HepG2 (cell line): ENCODE data around the gene ARHGAP19. TPM values are rescaled to one million over a fixed set of nuclear protein-coding genes. Genes with fewer than 3 reads are reported as not detected.

Experiments
- AHR ChIP-seq: IDR thresholded peaks from 2 replicates; pipeline ENCODE4 v1.6.1; 2018; ENCODE audit warnings: missing genetic modification reagents, missing compliant biosample characterization
- ARNTL ChIP-seq: sonication (generic); formaldehyde crosslinking; IDR thresholded peaks from 2 replicates; pipeline ENCODE4 v1.4.0; 2020; ENCODE audit warnings: mild to moderate bottlenecking, missing genetic modification reagents
- CCAR2 ChIP-seq: fragments of 200-400 bp; formaldehyde crosslinking; optimal IDR thresholded peaks from 2 replicates; pipeline ENCODE3; 2018; ENCODE audit warnings: low read depth, mild to moderate bottlenecking, low read length, moderate library complexity
- FIP1L1 ChIP-seq: fragments of 200-400 bp; formaldehyde crosslinking; IDR thresholded peaks from 2 replicates; pipeline ENCODE4 v1.6.1; 2018; ENCODE audit warnings: low read depth, mild to moderate bottlenecking, low read length, moderate library complexity, borderline replicate concordance; ENCODE audit not compliant: insufficient read depth
- GATAD2A ChIP-seq: IDR thresholded peaks from 2 replicates; pipeline ENCODE4 v1.6.1; 2016
- HNRNPLL ChIP-seq: fragments of 200-400 bp; formaldehyde crosslinking; IDR thresholded peaks from 2 replicates; pipeline ENCODE4 v1.6.1; 2017; ENCODE audit warnings: mild to moderate bottlenecking, low read depth, low read length; ENCODE audit not compliant: poor library complexity, severe bottlenecking
- ISL2 ChIP-seq: sonication (generic); formaldehyde crosslinking; IDR thresholded peaks from 2 replicates; pipeline ENCODE4 v1.5.0; 2020; ENCODE audit warnings: missing genetic modification reagents
- KLF11 ChIP-seq: IDR thresholded peaks from 2 replicates; pipeline ENCODE4 v1.6.1; 2016; ENCODE audit warnings: missing compliant biosample characterization
- KLF13 ChIP-seq: sonication (generic); formaldehyde crosslinking; IDR thresholded peaks from 2 replicates; pipeline ENCODE4 v1.4.0; 2020; ENCODE audit warnings: mild to moderate bottlenecking, missing genetic modification reagents
- RAD21 ChIP-seq: fragments of 450-650 bp; formaldehyde crosslinking; IDR thresholded peaks from 2 replicates; pipeline ENCODE4 v1.5.0; 2020; ENCODE audit warnings: mild to moderate bottlenecking
- TAF15 ChIP-seq: fragments of 200-400 bp; formaldehyde crosslinking; IDR thresholded peaks from one replicate; pipeline ENCODE4 v1.6.1; 2018; ENCODE audit warnings: mild to moderate bottlenecking, low read depth, low read length; ENCODE audit not compliant: poor library complexity, severe bottlenecking
- ZFP1 ChIP-seq: IDR thresholded peaks from 2 replicates; pipeline ENCODE4 v1.6.1; 2016
- ZFP82 ChIP-seq: sonication (generic); formaldehyde crosslinking; IDR thresholded peaks from 2 replicates; pipeline ENCODE4 v1.5.1; 2020; ENCODE audit warnings: mild to moderate bottlenecking, missing genetic modification reagents, borderline replicate concordance
- ZFP90 ChIP-seq: sonication (generic); formaldehyde crosslinking; IDR thresholded peaks from 2 replicates; pipeline ENCODE4 v1.8.0; 2022; ENCODE audit warnings: missing genetic modification reagents, mild to moderate bottlenecking, inconsistent platforms, borderline replicate concordance
- ZNF17 ChIP-seq: sonication (generic); formaldehyde crosslinking; IDR thresholded peaks from 2 replicates; pipeline ENCODE4 v1.5.0; 2020; ENCODE audit warnings: mild to moderate bottlenecking, missing genetic modification reagents
- ZNF317 ChIP-seq: sonication (generic); formaldehyde crosslinking; IDR thresholded peaks from 2 replicates; pipeline ENCODE4 v1.5.0; 2020; ENCODE audit warnings: mild to moderate bottlenecking, missing genetic modification reagents
- ZNF367 ChIP-seq: sonication (generic); formaldehyde crosslinking; IDR thresholded peaks from 2 replicates; pipeline ENCODE4 v1.4.0; 2020; ENCODE audit warnings: missing genetic modification reagents, borderline replicate concordance
- ZNF383 ChIP-seq: sonication (generic); formaldehyde crosslinking; IDR thresholded peaks from 2 replicates; pipeline ENCODE4 v1.4.0; 2020; ENCODE audit warnings: missing genetic modification reagents, mild to moderate bottlenecking, borderline replicate concordance
- ZNF552 ChIP-seq: sonication (generic); formaldehyde crosslinking; IDR thresholded peaks from 2 replicates; pipeline ENCODE4 v1.9.0; 2022; ENCODE audit warnings: missing genetic modification reagents, mild to moderate bottlenecking, borderline replicate concordance
- polyA plus RNA-seq, 8 experiments: library from polyadenylated mRNA; depleted of rRNA in 3 of 8; stranded (reverse) in 7 of 8; unstranded in 1 of 8; fragments of >200 nt; fragmentation: Illumina TruSeq in 4 of 8; extraction: Trizol in 4 of 8; gene quantifications; 2 replicates each; pipeline versions ENCODE4 v1.2.1 to v1.2.3, GENCODE V29; 2011 to 2016; ENCODE audit warnings: low read depth in 4 of 8, missing spikeins in 1 of 8, mixed read lengths in 1 of 8; ENCODE audit not compliant: insufficient read depth in 1 of 8
- total RNA-seq, 5 experiments: library from RNA; depleted of rRNA; stranded (reverse); fragments of >200 nt; fragmentation: Illumina TruSeq; extraction: Trizol; gene quantifications; 2 replicates each; pipeline ENCODE4 v1.2.3, GENCODE V29; 2016; ENCODE audit warnings: low read depth in 1 of 5
- TF ChIP-seq, protein P1 (sequence below): sonication (generic); formaldehyde crosslinking; IDR thresholded peaks from 2 replicates; pipeline ENCODE4 v1.4.0; 2020; ENCODE audit warnings: missing genetic modification reagents
- TF ChIP-seq, protein P2 (sequence below), 2 experiments: sonication (generic) in 1 of 2; formaldehyde crosslinking in 1 of 2; IDR thresholded peaks; 2 replicates each; pipeline versions ENCODE4 v1.4.0 to v1.6.1; 2018 to 2020; ENCODE audit warnings: missing genetic modification reagents in 2 of 2, borderline replicate concordance in 1 of 2, low read depth in 1 of 2, mild to moderate bottlenecking in 1 of 2, missing biosample characterization in 1 of 2
- TF ChIP-seq, protein P3 (sequence below): sonication (generic); formaldehyde crosslinking; IDR thresholded peaks from 2 replicates; pipeline ENCODE4 v1.5.1; 2020; ENCODE audit warnings: mild to moderate bottlenecking, missing genetic modification reagents, borderline replicate concordance
- TF ChIP-seq, protein P4 (sequence below): sonication (generic); formaldehyde crosslinking; IDR thresholded peaks from 2 replicates; pipeline ENCODE4 v1.4.0; 2020; ENCODE audit warnings: mild to moderate bottlenecking, low read depth, missing genetic modification reagents

Gene ARHGAP19
- total and polyA plus RNA-seq, 2 of the 13 experiments (the other 11 are each of a cell fraction or from before 2014, with no cell fraction given) = 7.6 to 10.0 TPM

DNA sequence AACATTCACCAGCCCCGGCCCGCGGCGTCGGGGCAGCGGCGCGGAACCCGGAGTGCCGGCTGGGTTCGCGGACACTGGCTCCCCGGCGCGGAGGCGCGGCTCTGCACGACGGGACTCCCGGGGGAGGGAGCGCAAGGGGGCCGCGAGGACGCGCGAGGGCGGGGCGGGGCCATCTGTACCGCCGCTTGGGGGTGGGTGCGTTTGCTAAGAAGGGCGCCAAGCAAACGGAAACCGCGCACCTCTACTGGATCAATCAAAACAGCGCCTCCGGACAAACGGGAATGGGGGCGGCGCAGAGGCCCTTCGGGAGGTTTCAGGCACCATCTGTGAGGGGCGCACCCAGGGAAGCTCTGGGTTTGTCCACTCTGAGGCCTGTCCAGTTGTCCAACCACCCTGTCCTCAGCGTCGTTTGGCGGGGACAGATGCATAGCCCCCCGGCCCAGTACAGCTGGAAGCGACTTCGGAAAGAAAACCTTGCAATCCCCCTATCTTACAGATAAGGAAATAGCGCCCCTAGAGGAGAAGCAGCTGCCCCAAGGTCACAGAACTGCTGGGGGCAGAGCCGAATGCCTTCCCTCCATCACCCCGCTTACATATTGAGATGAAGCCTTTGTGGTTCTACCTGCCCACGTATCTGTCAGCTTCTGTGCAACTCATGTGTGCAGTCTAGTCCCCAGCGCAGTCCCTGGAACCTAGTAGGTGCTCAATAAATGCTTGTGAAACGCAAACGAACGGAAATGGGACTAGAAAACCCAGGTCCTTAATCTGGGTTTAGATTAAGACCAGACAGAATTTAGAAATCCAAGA is 96.0 kb downstream of the ARHGAP19 start (continued):
- TF ChIP-seq, protein P1, sequence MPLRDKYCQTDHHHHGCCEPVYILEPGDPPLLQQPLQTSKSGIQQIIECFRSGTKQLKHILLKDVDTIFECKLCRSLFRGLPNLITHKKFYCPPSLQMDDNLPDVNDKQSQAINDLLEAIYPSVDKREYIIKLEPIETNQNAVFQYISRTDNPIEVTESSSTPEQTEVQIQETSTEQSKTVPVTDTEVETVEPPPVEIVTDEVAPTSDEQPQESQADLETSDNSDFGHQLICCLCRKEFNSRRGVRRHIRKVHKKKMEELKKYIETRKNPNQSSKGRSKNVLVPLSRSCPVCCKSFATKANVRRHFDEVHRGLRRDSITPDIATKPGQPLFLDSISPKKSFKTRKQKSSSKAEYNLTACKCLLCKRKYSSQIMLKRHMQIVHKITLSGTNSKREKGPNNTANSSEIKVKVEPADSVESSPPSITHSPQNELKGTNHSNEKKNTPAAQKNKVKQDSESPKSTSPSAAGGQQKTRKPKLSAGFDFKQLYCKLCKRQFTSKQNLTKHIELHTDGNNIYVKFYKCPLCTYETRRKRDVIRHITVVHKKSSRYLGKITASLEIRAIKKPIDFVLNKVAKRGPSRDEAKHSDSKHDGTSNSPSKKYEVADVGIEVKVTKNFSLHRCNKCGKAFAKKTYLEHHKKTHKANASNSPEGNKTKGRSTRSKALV (CRISPR knock-in tag) = peak; percentile 80
- TF ChIP-seq KLF13 (no peak), FIP1L1 (no peak), ZNF367 (CRISPR knock-in tag) (no peak), ZFP82 (no peak), ARNTL (CRISPR knock-in tag) (no peak), KLF11 (no peak), ZFP90 (CRISPR knock-in tag) (no peak), ZNF17 (CRISPR knock-in tag) (no peak), HNRNPLL (peak; percentile 75), AHR (CRISPR knock-in tag) (no peak), ZNF383 (CRISPR knock-in tag) (no peak), ZNF317 (CRISPR knock-in tag) (no peak), RAD21 (CRISPR knock-in tag) (peak; percentile 58; the same call in 1 of the 2 replicates), ISL2 (CRISPR knock-in tag) (no peak; the same call in 1 of the 2 replicates), CCAR2 (no peak), ZFP1 (CRISPR knock-in tag) (no peak), GATAD2A (CRISPR knock-in tag) (no peak), ZNF552 (CRISPR knock-in tag) (no peak), TAF15 (no peak)
- TF ChIP-seq, protein P2, sequence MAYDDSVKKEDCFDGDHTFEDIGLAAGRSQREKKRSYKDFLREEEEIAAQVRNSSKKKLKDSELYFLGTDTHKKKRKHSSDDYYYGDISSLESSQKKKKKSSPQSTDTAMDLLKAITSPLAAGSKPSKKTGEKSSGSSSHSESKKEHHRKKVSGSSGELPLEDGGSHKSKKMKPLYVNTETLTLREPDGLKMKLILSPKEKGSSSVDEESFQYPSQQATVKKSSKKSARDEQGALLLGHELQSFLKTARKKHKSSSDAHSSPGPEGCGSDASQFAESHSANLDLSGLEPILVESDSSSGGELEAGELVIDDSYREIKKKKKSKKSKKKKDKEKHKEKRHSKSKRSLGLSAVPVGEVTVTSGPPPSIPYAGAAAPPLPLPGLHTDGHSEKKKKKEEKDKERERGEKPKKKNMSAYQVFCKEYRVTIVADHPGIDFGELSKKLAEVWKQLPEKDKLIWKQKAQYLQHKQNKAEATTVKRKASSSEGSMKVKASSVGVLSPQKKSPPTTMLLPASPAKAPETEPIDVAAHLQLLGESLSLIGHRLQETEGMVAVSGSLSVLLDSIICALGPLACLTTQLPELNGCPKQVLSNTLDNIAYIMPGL (CRISPR knock-in tag; IDR thresholded peaks at IDR 0.05; ENCODE audit: borderline replicate concordance in 1 of 2, low read depth in 1 of 2) = peak in 1 of 2 experiments; percentile 51; a peak in 1 of 4 replicates
- TF ChIP-seq, protein P3, sequence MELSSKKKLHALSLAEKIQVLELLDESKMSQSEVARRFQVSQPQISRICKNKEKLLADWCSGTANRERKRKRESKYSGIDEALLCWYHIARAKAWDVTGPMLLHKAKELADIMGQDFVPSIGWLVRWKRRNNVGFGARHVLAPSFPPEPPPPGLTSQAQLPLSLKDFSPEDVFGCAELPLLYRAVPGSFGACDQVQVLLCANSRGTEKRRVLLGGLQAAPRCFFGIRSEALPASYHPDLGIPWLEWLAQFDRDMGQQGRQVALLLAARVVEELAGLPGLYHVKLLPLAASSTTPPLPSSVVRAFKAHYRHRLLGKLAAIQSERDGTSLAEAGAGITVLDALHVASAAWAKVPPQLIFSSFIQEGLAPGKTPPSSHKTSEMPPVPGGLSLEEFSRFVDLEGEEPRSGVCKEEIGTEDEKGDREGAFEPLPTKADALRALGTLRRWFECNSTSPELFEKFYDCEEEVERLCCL (CRISPR knock-in tag) = no peak
- TF ChIP-seq, protein P4, sequence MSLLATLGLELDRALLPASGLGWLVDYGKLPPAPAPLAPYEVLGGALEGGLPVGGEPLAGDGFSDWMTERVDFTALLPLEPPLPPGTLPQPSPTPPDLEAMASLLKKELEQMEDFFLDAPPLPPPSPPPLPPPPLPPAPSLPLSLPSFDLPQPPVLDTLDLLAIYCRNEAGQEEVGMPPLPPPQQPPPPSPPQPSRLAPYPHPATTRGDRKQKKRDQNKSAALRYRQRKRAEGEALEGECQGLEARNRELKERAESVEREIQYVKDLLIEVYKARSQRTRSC = no peak
